Measurements from ENCODE around the gene KRTAP3-3. TPM values are rescaled to one million over a fixed set of nuclear protein-coding genes. Genes with fewer than 3 reads are reported as not detected.

Gene KRTAP3-3
- total and polyA plus RNA-seq, 2 experiments from 2014 or later, result not detected

DNA sequence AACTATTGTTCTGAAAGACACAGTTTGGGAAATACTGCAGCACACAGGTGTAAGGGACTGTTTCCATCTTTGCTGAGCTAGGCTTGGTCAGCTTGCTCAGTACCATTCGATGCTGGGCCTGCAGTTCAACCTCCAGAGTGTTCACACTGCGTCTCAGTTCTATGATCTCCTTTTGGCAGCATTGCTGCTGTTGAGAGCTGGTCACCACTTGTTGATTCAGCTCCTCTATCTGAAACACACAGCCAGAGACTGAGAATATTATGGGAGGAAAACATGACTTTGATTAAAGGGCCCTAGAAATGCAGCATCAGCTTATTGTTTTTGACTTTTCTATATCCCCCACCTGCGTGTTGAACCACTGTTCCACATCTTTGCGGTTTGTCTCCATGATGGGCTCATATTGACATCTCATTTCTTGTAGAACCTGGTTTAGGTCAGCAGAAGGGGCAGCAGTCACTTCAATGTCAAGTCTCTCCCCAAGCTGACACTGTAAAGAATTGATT lies 31.9 kb downstream of the KRTAP3-3 start:
- Histone ChIP-seq H3K79me2 (replicated peaks; ENCODE audit: insufficient read depth) (no peaks in the 10 kb centered on the region), H3K4me2 (no peak overlapping the region), H3K27me3 (ENCODE audit: insufficient read depth) (no peaks in the 10 kb centered on the region), H3K27ac (ENCODE audit: low read depth) (no peak overlapping the region), H4K20me1 (replicated peaks; ENCODE audit: insufficient read depth) (no peaks in the 10 kb centered on the region), H3K36me3 (ENCODE audit: insufficient read depth) (no peaks in the 10 kb centered on the region), H3F3A (replicated peaks; ENCODE audit: low read depth) (no peaks in the 10 kb centered on the region), H2AFZ (no peak overlapping the region), H3K4me1 (ENCODE audit: insufficient read depth) (peaks cover 18% of the 10 kb centered on the region), H3K9me2 (ENCODE audit: insufficient read depth) (0 out of 2 replicates have a peak, but pooled peaks cover 3% of the 10 kb centered on the region), H3K4me3 (no peak overlapping the region)
- H3K9me3 Mint-ChIP-seq, result no peaks in the 10 kb centered on the region; the same call in 2 of the 3 replicates
- H3K27ac Mint-ChIP-seq, result no peak overlapping the region
- no peak for TF ChIP-seq ETS1 (IDR thresholded peaks at IDR 0.05)
- TF ChIP-seq NANOG (IDR thresholded peaks at IDR 0.05; ENCODE audit: borderline replicate concordance), result no peak
- TF ChIP-seq STAT1 (IDR thresholded peaks at IDR 0.05; ENCODE audit: unreplicated experiment), result no peak
- no peak for TF ChIP-seq CREB1 (CRISPR knock-in tag; IDR thresholded peaks at IDR 0.05; ENCODE audit: low read depth)
- TF ChIP-seq, protein P1, sequence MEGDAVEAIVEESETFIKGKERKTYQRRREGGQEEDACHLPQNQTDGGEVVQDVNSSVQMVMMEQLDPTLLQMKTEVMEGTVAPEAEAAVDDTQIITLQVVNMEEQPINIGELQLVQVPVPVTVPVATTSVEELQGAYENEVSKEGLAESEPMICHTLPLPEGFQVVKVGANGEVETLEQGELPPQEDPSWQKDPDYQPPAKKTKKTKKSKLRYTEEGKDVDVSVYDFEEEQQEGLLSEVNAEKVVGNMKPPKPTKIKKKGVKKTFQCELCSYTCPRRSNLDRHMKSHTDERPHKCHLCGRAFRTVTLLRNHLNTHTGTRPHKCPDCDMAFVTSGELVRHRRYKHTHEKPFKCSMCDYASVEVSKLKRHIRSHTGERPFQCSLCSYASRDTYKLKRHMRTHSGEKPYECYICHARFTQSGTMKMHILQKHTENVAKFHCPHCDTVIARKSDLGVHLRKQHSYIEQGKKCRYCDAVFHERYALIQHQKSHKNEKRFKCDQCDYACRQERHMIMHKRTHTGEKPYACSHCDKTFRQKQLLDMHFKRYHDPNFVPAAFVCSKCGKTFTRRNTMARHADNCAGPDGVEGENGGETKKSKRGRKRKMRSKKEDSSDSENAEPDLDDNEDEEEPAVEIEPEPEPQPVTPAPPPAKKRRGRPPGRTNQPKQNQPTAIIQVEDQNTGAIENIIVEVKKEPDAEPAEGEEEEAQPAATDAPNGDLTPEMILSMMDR (conservative IDR thresholded peaks at IDR 0.05; ENCODE audit: low read depth in 2 of 2), result no peak
- no peak for TF ChIP-seq POLR2AphosphoS5 (IDR thresholded peaks at IDR 0.05; ENCODE audit: low read depth)
- H3K36me3 Mint-ChIP-seq (ENCODE audit: low read depth), result no peaks in the 10 kb centered on the region
- peaks cover 22% of the 10 kb centered on the region for H3K4me1 Mint-ChIP-seq
- ATAC-seq (no peak), DNase-seq (ENCODE audit: low spot score) (no peak)
- peaks cover 3% of the 10 kb centered on the region for H3K27me3 Mint-ChIP-seq (ENCODE audit: insufficient read depth, low read depth, poor library complexity)
- no peak overlapping the region for H3K4me3 Mint-ChIP-seq

- no peaks in the 10 kb centered on the region for H3K36me3 Mint-ChIP-seq (ENCODE audit: low read depth)
- Histone ChIP-seq H3K4me1 (ENCODE audit: insufficient read depth) (peaks cover 23% of the 10 kb centered on the region), H3K36me3 (ENCODE audit: insufficient read depth) (no peaks in the 10 kb centered on the region), H4K20me1 (replicated peaks; ENCODE audit: insufficient read depth) (no peaks in the 10 kb centered on the region), H3K4me3 (no peak overlapping the region), H3K27ac (ENCODE audit: low read depth) (no peak overlapping the region), H3K4me2 (no peak overlapping the region), H3F3A (replicated peaks; ENCODE audit: low read depth) (no peaks in the 10 kb centered on the region), H3K79me2 (replicated peaks; ENCODE audit: insufficient read depth) (no peaks in the 10 kb centered on the region), H3K27me3 (ENCODE audit: insufficient read depth) (no peaks in the 10 kb centered on the region), H3K9me2 (ENCODE audit: insufficient read depth) (0 out of 2 replicates have a peak, but pooled peaks cover 3% of the 10 kb centered on the region), H2AFZ (no peak overlapping the region)
- no peaks in the 10 kb centered on the region; the same call in 2 of the 3 replicates for H3K9me3 Mint-ChIP-seq
- ATAC-seq, result no peak
- peaks cover 3% of the 10 kb centered on the region for H3K27me3 Mint-ChIP-seq (ENCODE audit: insufficient read depth, low read depth, poor library complexity)
- no peak overlapping the region for H3K4me3 Mint-ChIP-seq
- peaks cover 28% of the 10 kb centered on the region for H3K4me1 Mint-ChIP-seq
- H3K27ac Mint-ChIP-seq, result no peak overlapping the region
- DNase-seq (ENCODE audit: low spot score), result no peak
- TF ChIP-seq POLR2AphosphoS5 (IDR thresholded peaks at IDR 0.05; ENCODE audit: low read depth) (no peak), ZNF114 (CRISPR knock-in tag; IDR thresholded peaks at IDR 0.05) (no peak), ETS1 (IDR thresholded peaks at IDR 0.05) (no peak), EZH2phosphoT487 (IDR thresholded peaks at IDR 0.05; ENCODE audit: unreplicated experiment) (no peak), CREB1 (CRISPR knock-in tag; IDR thresholded peaks at IDR 0.05; ENCODE audit: low read depth) (no peak), EZH2 (IDR thresholded peaks at IDR 0.05; ENCODE audit: low read depth, unreplicated experiment) (no peak), JUNB (IDR thresholded peaks at IDR 0.05; ENCODE audit: unreplicated experiment) (no peak), STAT1 (IDR thresholded peaks at IDR 0.05; ENCODE audit: unreplicated experiment) (no peak), NANOG (IDR thresholded peaks at IDR 0.05; ENCODE audit: borderline replicate concordance) (no peak), ZNF331 (CRISPR knock-in tag; IDR thresholded peaks at IDR 0.05; ENCODE audit: low read depth) (no peak)
- TF ChIP-seq, protein P1 (conservative IDR thresholded peaks at IDR 0.05; ENCODE audit: low read depth in 2 of 2), result no peak
- TF ChIP-seq, protein P2, sequence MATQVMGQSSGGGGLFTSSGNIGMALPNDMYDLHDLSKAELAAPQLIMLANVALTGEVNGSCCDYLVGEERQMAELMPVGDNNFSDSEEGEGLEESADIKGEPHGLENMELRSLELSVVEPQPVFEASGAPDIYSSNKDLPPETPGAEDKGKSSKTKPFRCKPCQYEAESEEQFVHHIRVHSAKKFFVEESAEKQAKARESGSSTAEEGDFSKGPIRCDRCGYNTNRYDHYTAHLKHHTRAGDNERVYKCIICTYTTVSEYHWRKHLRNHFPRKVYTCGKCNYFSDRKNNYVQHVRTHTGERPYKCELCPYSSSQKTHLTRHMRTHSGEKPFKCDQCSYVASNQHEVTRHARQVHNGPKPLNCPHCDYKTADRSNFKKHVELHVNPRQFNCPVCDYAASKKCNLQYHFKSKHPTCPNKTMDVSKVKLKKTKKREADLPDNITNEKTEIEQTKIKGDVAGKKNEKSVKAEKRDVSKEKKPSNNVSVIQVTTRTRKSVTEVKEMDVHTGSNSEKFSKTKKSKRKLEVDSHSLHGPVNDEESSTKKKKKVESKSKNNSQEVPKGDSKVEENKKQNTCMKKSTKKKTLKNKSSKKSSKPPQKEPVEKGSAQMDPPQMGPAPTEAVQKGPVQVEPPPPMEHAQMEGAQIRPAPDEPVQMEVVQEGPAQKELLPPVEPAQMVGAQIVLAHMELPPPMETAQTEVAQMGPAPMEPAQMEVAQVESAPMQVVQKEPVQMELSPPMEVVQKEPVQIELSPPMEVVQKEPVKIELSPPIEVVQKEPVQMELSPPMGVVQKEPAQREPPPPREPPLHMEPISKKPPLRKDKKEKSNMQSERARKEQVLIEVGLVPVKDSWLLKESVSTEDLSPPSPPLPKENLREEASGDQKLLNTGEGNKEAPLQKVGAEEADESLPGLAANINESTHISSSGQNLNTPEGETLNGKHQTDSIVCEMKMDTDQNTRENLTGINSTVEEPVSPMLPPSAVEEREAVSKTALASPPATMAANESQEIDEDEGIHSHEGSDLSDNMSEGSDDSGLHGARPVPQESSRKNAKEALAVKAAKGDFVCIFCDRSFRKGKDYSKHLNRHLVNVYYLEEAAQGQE (IDR thresholded peaks at IDR 0.05; ENCODE audit: unreplicated experiment), result no peak
Observed at GRCh38 chr17:40961591-40961990, 32.4 kb downstream of the KRTAP3-3 start.
